Kidney (tissue), 14 donors: ENCODE data around the gene POLD1. TPM values are rescaled to one million over a fixed set of nuclear protein-coding genes. Genes with fewer than 3 reads are reported as not detected.

Experiments used
- DNase-seq, 5 donors: peaks; one replicate each; pipeline ENCODE4 v3.0.0-alpha.2; 2013 to 2020
- FAIRE-seq: peaks from 2 replicates; lab custom pipeline; 2012; peaks lifted over from hg19 to GRCh38; lab: Jason Lieb, UNC
- H3K27ac ChIP-seq, 2 donors: one replicate each; pipeline ENCODE4 v1.7.0; 2013; ENCODE audit warnings: low read depth in 2 of 2, low read length in 2 of 2, inconsistent platforms in 1 of 2
- H3K27me3 ChIP-seq: one replicate; pipeline ENCODE4 v1.7.1; 2013; ENCODE audit warnings: low read length, inconsistent platforms; ENCODE audit not compliant: control insufficient read depth, insufficient read depth
- H3K36me3 ChIP-seq, 3 donors: one replicate each; pipeline versions ENCODE4 v1.7.0 to v1.7.1; 2013; ENCODE audit warnings: low read length in 3 of 3, control low read depth in 1 of 3, inconsistent platforms in 1 of 3; ENCODE audit not compliant: insufficient read depth in 3 of 3, control insufficient read depth in 2 of 3
- H3K4me1 ChIP-seq, 3 donors: one replicate each; pipeline versions ENCODE4 v1.7.0 to v1.7.1; 2013; ENCODE audit warnings: low read length in 3 of 3, inconsistent platforms in 1 of 3, low read depth in 1 of 3; ENCODE audit not compliant: control insufficient read depth in 2 of 3, insufficient read depth in 2 of 3
- H3K4me3 ChIP-seq, 3 donors: one replicate each; pipeline versions ENCODE4 v1.7.0 to v1.8.1; 2013; ENCODE audit warnings: low read length in 3 of 3, control low read depth in 1 of 3, inconsistent platforms in 1 of 3
- H3K9ac ChIP-seq, 3 donors: one replicate each; pipeline versions ENCODE4 v1.7.0 to v1.7.1; 2013; ENCODE audit warnings: low read length in 3 of 3, control low read depth in 1 of 3, inconsistent platforms in 1 of 3
- H3K9me3 ChIP-seq, 3 donors: one replicate each; pipeline versions ENCODE4 v1.7.0 to v1.7.1; 2013; ENCODE audit warnings: low read length in 3 of 3, control low read depth in 1 of 3, inconsistent platforms in 1 of 3; ENCODE audit not compliant: control insufficient read depth in 2 of 3, insufficient read depth in 1 of 3
- intact Hi-C: fragments of 100-400 bp; cut with DNase I; formaldehyde crosslinking; loops from one replicate; pipeline ENCODE4 v1.11.1; 2022
- polyA plus RNA-seq: library from polyadenylated mRNA; stranded (reverse); fragments of 350-450 nt; fragmentation: Illumina TruSeq; extraction: RNeasy Lipid Tissue Mini Kit (QIAGEN cat#74804); gene quantifications from one replicate; pipeline ENCODE4 v1.2.3, GENCODE V29; 2014; ENCODE audit warnings: low read depth, low replicate concordance; ENCODE audit not compliant: insufficient read depth
- total RNA-seq: library from RNA; stranded (reverse); fragmentation: NEBNext Ultra II Directional; extraction: Animal tissue kit (Norgen Biotek cat#: 25700); gene quantifications from one replicate; pipeline ENCODE4 v1.2.1, GENCODE V29; 2021
- TF ChIP-seq, protein P1 (sequence below): IDR thresholded peaks from 3 replicates; pipeline ENCODE4 v1.5.1; 2012; ENCODE audit warnings: mild to moderate bottlenecking, moderate library complexity, borderline replicate concordance; ENCODE audit not compliant: insufficient read depth; ENCODE audit errors: extremely low read depth
- donor health status: control.
- donor health status: control.
- donor health status: control.
- donor health status: control.
- donor health status: control.
- donor health status: DM: yes; HTN: yes; CAD: no.
- donor health status: Normal renal cell carcinoma (clear cell type).

POLD1 gene
- total and polyA plus RNA-seq, 2 donors from 2014 or later: 17.8 to 22.1 TPM

GRCh38 chr19:50420127-50420526 lies 36.0 kb downstream of the POLD1 start:
- H3K27ac ChIP-seq: no peak overlapping the region
- H3K4me3 ChIP-seq: no peak overlapping the region
- H3K4me1 ChIP-seq: no peaks in the 10 kb centered on the region
- DNase-seq: no peak
- intact Hi-C loops: no loop called here
- H3K9ac ChIP-seq: no peak overlapping the region
- peaks cover 5% of the 10 kb centered on the region for H3K27me3 ChIP-seq
- TF ChIP-seq, protein P1, sequence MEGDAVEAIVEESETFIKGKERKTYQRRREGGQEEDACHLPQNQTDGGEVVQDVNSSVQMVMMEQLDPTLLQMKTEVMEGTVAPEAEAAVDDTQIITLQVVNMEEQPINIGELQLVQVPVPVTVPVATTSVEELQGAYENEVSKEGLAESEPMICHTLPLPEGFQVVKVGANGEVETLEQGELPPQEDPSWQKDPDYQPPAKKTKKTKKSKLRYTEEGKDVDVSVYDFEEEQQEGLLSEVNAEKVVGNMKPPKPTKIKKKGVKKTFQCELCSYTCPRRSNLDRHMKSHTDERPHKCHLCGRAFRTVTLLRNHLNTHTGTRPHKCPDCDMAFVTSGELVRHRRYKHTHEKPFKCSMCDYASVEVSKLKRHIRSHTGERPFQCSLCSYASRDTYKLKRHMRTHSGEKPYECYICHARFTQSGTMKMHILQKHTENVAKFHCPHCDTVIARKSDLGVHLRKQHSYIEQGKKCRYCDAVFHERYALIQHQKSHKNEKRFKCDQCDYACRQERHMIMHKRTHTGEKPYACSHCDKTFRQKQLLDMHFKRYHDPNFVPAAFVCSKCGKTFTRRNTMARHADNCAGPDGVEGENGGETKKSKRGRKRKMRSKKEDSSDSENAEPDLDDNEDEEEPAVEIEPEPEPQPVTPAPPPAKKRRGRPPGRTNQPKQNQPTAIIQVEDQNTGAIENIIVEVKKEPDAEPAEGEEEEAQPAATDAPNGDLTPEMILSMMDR: no peak
- no peaks in the 10 kb centered on the region for H3K9me3 ChIP-seq
- FAIRE-seq: no peak
- no peaks in the 10 kb centered on the region for H3K36me3 ChIP-seq

DNA sequence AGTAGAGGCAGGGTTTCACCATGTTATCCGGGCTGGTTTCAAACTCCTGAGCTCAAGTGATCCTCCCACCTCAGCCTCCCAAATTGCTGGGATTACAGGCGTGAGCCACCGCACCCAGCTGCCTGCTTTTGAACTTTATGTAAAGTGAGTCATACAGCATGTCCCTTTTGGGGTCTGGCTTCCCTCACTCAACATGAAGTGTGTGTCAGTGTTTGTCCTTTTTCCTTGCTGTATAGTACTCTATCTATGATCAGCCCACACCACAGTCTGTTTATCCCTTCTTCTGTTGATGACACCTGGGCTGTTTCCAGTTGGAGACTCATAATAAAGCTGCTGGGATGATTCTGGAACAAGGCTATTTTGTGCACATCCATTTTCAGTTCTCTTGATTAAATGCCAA lies 36.7 kb downstream of the POLD1 start:
- DNase-seq (no peak), FAIRE-seq (no peak)
- Histone ChIP-seq H3K27me3 (peaks cover 5% of the 10 kb centered on the region), H3K4me3 (no peak overlapping the region), H3K27ac (no peak overlapping the region), H3K9me3 (no peaks in the 10 kb centered on the region), H3K4me1 (no peaks in the 10 kb centered on the region), H3K9ac (no peak overlapping the region), H3K36me3 (no peaks in the 10 kb centered on the region)
- intact Hi-C loops: no loop called here
- TF ChIP-seq, protein P1: no peak

GRCh38 chr19:50422397-50423278 lies 38.5 kb downstream of the POLD1 start:
- intact Hi-C loops: no loop called here
- Histone ChIP-seq H3K27me3 (peaks cover 5% of the 10 kb centered on the region), H3K9me3 (no peaks in the 10 kb centered on the region), H3K36me3 (no peaks in the 10 kb centered on the region), H3K9ac (no peak overlapping the region), H3K4me1 (no peaks in the 10 kb centered on the region), H3K4me3 (no peak overlapping the region), H3K27ac (no peak overlapping the region)
- TF ChIP-seq, protein P1: no peak
- no peak for FAIRE-seq
- no peak for DNase-seq
